GM12878 (cell line): Measurements from ENCODE around the gene NSMCE1. TPM values are rescaled to one million over a fixed set of nuclear protein-coding genes. Genes with fewer than 3 reads are reported as not detected.

Experiments
- ATAC-seq: fragments of 200-7000 bp; cut with Tn5 transposase; 3 replicates; pipeline ENCODE4 v1.9.1; 2020; ENCODE audit warnings: mild to moderate bottlenecking, moderate library complexity
- BruUV-seq: library from RNA; stranded (reverse); fragments of 400-500 nt; replicated peaks from 2 replicates; lab custom pipeline; 2021; lab: Mats Ljungman, UMichigan
- CTCF ChIA-PET: fragments of 300-600 bp; sonication (Branson Sonifier 250); formaldehyde crosslinking; extraction: SDS; loops from one replicate; lab custom pipeline; 2021; ENCODE audit warnings: inconsistent platforms; lab: Yijun Ruan, JAX
- POLR2A ChIA-PET: fragments of 350-600 bp; formaldehyde crosslinking; extraction: SDS; loops from one replicate; lab custom pipeline; 2021; ENCODE audit warnings: inconsistent platforms; lab: Charles Lee
- RAD21 ChIA-PET: fragments of 300-600 bp; sonication (Branson Sonifier 250); formaldehyde crosslinking; loops from one replicate; lab custom pipeline; 2023; ENCODE audit warnings: antibody characterized with exemption; ENCODE audit not compliant: unreplicated experiment; lab: Charles Lee
- SMC1A ChIA-PET: fragments of 300-600 bp; sonication (Branson Sonifier 250); formaldehyde crosslinking; loops from one replicate; lab custom pipeline; 2023; ENCODE audit not compliant: unreplicated experiment, uncharacterized antibody; lab: Charles Lee
- DNase-seq: peaks from one replicate; pipeline ENCODE4 v3.0.0-alpha.2; 2011; ENCODE audit warnings: low read depth, low spot score
- FAIRE-seq: peaks from 3 replicates; lab custom pipeline; 2011; peaks lifted over from hg19 to GRCh38; lab: Jason Lieb, UNC
- H2AFZ ChIP-seq: 2 replicates; pipeline ENCODE4 v1.6.0; 2011; ENCODE audit warnings: low read depth, low read length, control low read depth; ENCODE audit not compliant: control insufficient read depth
- H3K27ac ChIP-seq: 2 replicates; pipeline ENCODE4 v1.5.1; 2011; ENCODE audit warnings: control low read depth; ENCODE audit not compliant: control insufficient read depth, insufficient read depth
- H3K27me3 ChIP-seq, 2 experiments: replicated peaks in 1 of 2; 2 replicates each; pipeline versions ENCODE4 v1.6.0 to v1.6.1; 2011; ENCODE audit warnings: low read length in 1 of 2; ENCODE audit not compliant: control insufficient read depth in 2 of 2, insufficient read depth in 2 of 2
- H3K36me3 ChIP-seq, 2 experiments: 2 replicates each; pipeline ENCODE4 v1.5.1; 2011; ENCODE audit warnings: low read length in 1 of 2; ENCODE audit not compliant: control insufficient read depth in 2 of 2, insufficient read depth in 2 of 2
- H3K4me1 ChIP-seq: 2 replicates; pipeline ENCODE4 v1.6.1; 2011; ENCODE audit warnings: mild to moderate bottlenecking, low read length, moderate library complexity, mixed read lengths; ENCODE audit not compliant: control insufficient read depth, insufficient read depth
- H3K4me2 ChIP-seq: 2 replicates; pipeline ENCODE4 v1.6.0; 2011; ENCODE audit warnings: control low read depth; ENCODE audit not compliant: control insufficient read depth, insufficient read depth
- H3K4me3 ChIP-seq: fragments of 200-600 bp; sonication (generic); 2 replicates; pipeline ENCODE4 v1.5.1; 2016
- H3K79me2 ChIP-seq: 2 replicates; pipeline ENCODE4 v1.6.0; 2011; ENCODE audit warnings: low read length; ENCODE audit not compliant: control insufficient read depth, insufficient read depth
- H3K9ac ChIP-seq: 2 replicates; pipeline ENCODE4 v1.8.0; 2011; ENCODE audit warnings: low read length, control low read depth, mixed read lengths; ENCODE audit not compliant: control insufficient read depth, insufficient read depth
- H3K9me3 ChIP-seq: replicated peaks from 3 replicates; pipeline ENCODE4 v1.5.1; 2011; ENCODE audit warnings: mild to moderate bottlenecking, low read length; ENCODE audit not compliant: control insufficient read depth, insufficient read depth
- H4K20me1 ChIP-seq: 2 replicates; pipeline ENCODE4 v1.6.0; 2011; ENCODE audit not compliant: control insufficient read depth, insufficient read depth
- ATF2 ChIP-seq: IDR thresholded peaks from 2 replicates; pipeline ENCODE4 v1.6.1; 2012; ENCODE audit warnings: low read length, inconsistent platforms
- BCL11A ChIP-seq: IDR thresholded peaks from 2 replicates; pipeline ENCODE4 v1.6.1; 2011; ENCODE audit warnings: low read depth, low read length
- BCL3 ChIP-seq: IDR thresholded peaks from 2 replicates; pipeline ENCODE4 v1.6.1; 2011; ENCODE audit warnings: borderline replicate concordance, low read depth, mild to moderate bottlenecking, moderate library complexity, low read length; ENCODE audit not compliant: insufficient read depth, poor library complexity, severe bottlenecking
- CEBPB ChIP-seq, 2 experiments: fragments of 150-350 bp in 1 of 2; IDR thresholded peaks; 2 replicates each; pipeline ENCODE4 v1.6.1; 2012 to 2014; ENCODE audit warnings: low read depth in 2 of 2, low read length in 2 of 2, borderline replicate concordance in 1 of 2, inconsistent platforms in 1 of 2
- CTCF ChIP-seq, 3 experiments: IDR thresholded peaks in 2 of 3; conservative IDR thresholded peaks in 1 of 3; 2 replicates each; pipeline ENCODE4 v1.5.1; 2011; ENCODE audit warnings: low read depth in 3 of 3, low read length in 3 of 3, mild to moderate bottlenecking in 3 of 3, control low read depth in 2 of 3, moderate library complexity in 2 of 3, inconsistent platforms in 1 of 3, mixed read lengths in 1 of 3; ENCODE audit not compliant: control insufficient read depth in 2 of 3, insufficient read depth in 1 of 3; ENCODE audit errors: extremely low read depth in 1 of 3
- ETV6 ChIP-seq, 2 experiments: fragments of 450-650 bp in 1 of 2; IDR thresholded peaks in 1 of 2; conservative IDR thresholded peaks in 1 of 2; 2 replicates each; pipeline ENCODE4 v1.6.1; 2014; ENCODE audit warnings: antibody characterized with exemption in 1 of 2, borderline replicate concordance in 1 of 2, low read depth in 1 of 2, mild to moderate bottlenecking in 1 of 2, moderate library complexity in 1 of 2
- FOXK2 ChIP-seq: fragments of 450-650 bp; IDR thresholded peaks from 2 replicates; pipeline ENCODE4 v1.6.1; 2017; ENCODE audit warnings: mild to moderate bottlenecking, moderate library complexity
- JUND ChIP-seq: IDR thresholded peaks from 2 replicates; pipeline ENCODE4 v1.6.1; 2012; ENCODE audit warnings: low read depth, mild to moderate bottlenecking, low read length, improper control_type of control experiment, moderate library complexity
- MEF2A ChIP-seq: IDR thresholded peaks from 2 replicates; pipeline ENCODE4 v1.6.1; 2011; ENCODE audit warnings: low read depth, mild to moderate bottlenecking, low read length, moderate library complexity; ENCODE audit not compliant: insufficient read depth
- NFIC ChIP-seq: IDR thresholded peaks from 2 replicates; pipeline ENCODE4 v1.6.1; 2012; ENCODE audit warnings: low read depth, mild to moderate bottlenecking, inconsistent platforms, low read length, moderate library complexity
- NKRF ChIP-seq: fragments of 450-650 bp; conservative IDR thresholded peaks from 2 replicates; pipeline ENCODE4 v1.6.1; 2017; ENCODE audit warnings: mild to moderate bottlenecking, moderate library complexity
- NR2C1 ChIP-seq: fragments of 450-650 bp; IDR thresholded peaks from 2 replicates; pipeline ENCODE4 v1.6.1; 2017; ENCODE audit warnings: antibody characterized with exemption, mild to moderate bottlenecking, moderate library complexity
- POU2F2 ChIP-seq: IDR thresholded peaks from 3 replicates; pipeline ENCODE4 v1.6.1; 2011; ENCODE audit warnings: low read depth, mild to moderate bottlenecking, low read length, borderline replicate concordance
- RUNX3 ChIP-seq: IDR thresholded peaks from 2 replicates; pipeline ENCODE4 v1.6.1; 2012; ENCODE audit warnings: low read length, inconsistent platforms
- SPI1 ChIP-seq: IDR thresholded peaks from 2 replicates; pipeline ENCODE4 v1.6.1; 2011; ENCODE audit warnings: low read depth, mild to moderate bottlenecking, low read length, moderate library complexity, borderline replicate concordance; ENCODE audit not compliant: insufficient read depth
- WGBS: methylation state at CpG from one replicate; pipeline ENCODE4 v1.1.6; 2016; ENCODE audit warnings: low lambda C conversion rate; ENCODE audit not compliant: insufficient replicate concordance, insufficient coverage; ENCODE audit errors: missing lambda C conversion rate; 5-methylcytosine and 5-hydroxymethylcytosine counted together
- in situ Hi-C: fragments of 300-500 bp; cut with MboI; formaldehyde crosslinking; loops from 9 replicates; pipeline ENCODE4 v1.14.3; 2018; ENCODE audit warnings: mixed read lengths
- intact Hi-C: fragments of 100-400 bp; cut with micrococcal nuclease; formaldehyde crosslinking; loops from one replicate; pipeline ENCODE4 v1.14.2; 2022; ENCODE audit not compliant: unreplicated experiment
- polyA plus RNA-seq, 11 experiments: library from polyadenylated mRNA; depleted of rRNA in 4 of 11; unstranded in 6 of 11; stranded (reverse) in 5 of 11; fragments of >200 nt; fragmentation: Nextera tagmentation in 4 of 11; fragmentation: Illumina TruSeq in 1 of 11; extraction: Ambion mirVana in 4 of 11; extraction: Trizol in 1 of 11; gene quantifications; 1 replicate in 1 of 11; 2 replicates in 10 of 11; pipeline versions ENCODE4 v1.2.1 to v1.2.3, GENCODE V29; 2011 to 2016; ENCODE audit warnings: inconsistent platforms in 2 of 11, missing spikeins in 2 of 11, low read depth in 1 of 11
- total RNA-seq, 4 experiments: library from RNA; depleted of rRNA in 3 of 4; stranded (reverse); fragments of >200 nt in 3 of 4; fragmentation: Illumina TruSeq in 1 of 4; extraction: Trizol in 1 of 4; gene quantifications; 2 replicates each; pipeline versions ENCODE4 v1.2.1 to v1.2.3, GENCODE V29; 2013 to 2021

The NSMCE1 gene
- total and polyA plus RNA-seq, 10 of the 15 experiments (the other 5 are each of a cell fraction or from before 2014, with no cell fraction given): 54.0 to 214 (median 71.4) TPM

GRCh38 chr16:27301236-27301861 is 32.8 kb upstream of the NSMCE1 start:
- Histone ChIP-seq H3K4me2 (no peak overlapping the region; the same call in 1 of the 2 replicates), H3K27me3 (no peaks in the 10 kb centered on the region), H3K9me3 (no peaks in the 10 kb centered on the region), H3K4me1 (peaks cover 25% of the 10 kb centered on the region), H3K9ac (no peak overlapping the region), H3K79me2 (no peaks in the 10 kb centered on the region), H3K36me3 (no peaks in the 10 kb centered on the region), H4K20me1 (no peaks in the 10 kb centered on the region), H2AFZ (no peak overlapping the region), H3K4me3 (no peak overlapping the region), H3K27ac (no peak overlapping the region)
- 0% methylated on average over 3 of the region's 3 CpGs for WGBS
- RAD21 ChIA-PET: interaction anchor here (1.1 to 1.5 kb wide), 3 partner anchors 64 to 66 kb away, joined by 3 to 4 read pairs (median 4); no protein-coding TSS in a partner anchor
- DNase-seq: no peak
- CTCF ChIA-PET: interaction anchor here (0.9 to 1.3 kb wide), 3 partner anchors 15 to 123 kb away, joined by 3 to 5 read pairs (median 5); no protein-coding TSS in a partner anchor
- SMC1A ChIA-PET: interaction anchor here (0.8 to 1.0 kb wide), 4 partner anchors 9 to 96 kb away, joined by 3 to 5 read pairs (median 4); no protein-coding TSS in a partner anchor
- FAIRE-seq: no peak
- POLR2A ChIA-PET: no interaction called here
- ATAC-seq: peak; percentile 87
- intact Hi-C loops: no loop called here
- BruUV-seq: no TSS peak
- in situ Hi-C loops: no loop called here
- TF ChIP-seq ETV6 (conservative IDR thresholded peaks at IDR 0.05 in 1 of 2, IDR thresholded peaks at IDR 0.05 in 1 of 2; ENCODE audit: borderline replicate concordance in 1 of 2, low read depth in 1 of 2): peak in 1 of 2 experiments; percentile 67; a peak in 1 of 4 replicates
- TF ChIP-seq CEBPB (IDR thresholded peaks at IDR 0.05; ENCODE audit: borderline replicate concordance in 1 of 2, low read depth in 2 of 2, low read length in 2 of 2): 0 out of 4 replicates have a peak, but pooled peaks of 1 of the 2 experiments have one; percentile 46
- peak; percentile 75 for TF ChIP-seq BCL11A
- TF ChIP-seq JUND: no peak
- peak; percentile 45; the same call in 1 of the 2 replicates for TF ChIP-seq FOXK2
- no peak for TF ChIP-seq NKRF
- TF ChIP-seq NR2C1: no peak
- TF ChIP-seq NFIC: peak; percentile 90
- 0 out of 3 replicates have a peak, but pooled peaks have one; percentile 32 for TF ChIP-seq POU2F2
- peak; percentile 99 for TF ChIP-seq RUNX3
- TF ChIP-seq BCL3: peak; percentile 21
- no peak for TF ChIP-seq SPI1
- TF ChIP-seq CTCF (IDR thresholded peaks at IDR 0.05 in 2 of 3, conservative IDR thresholded peaks at IDR 0.05 in 1 of 3; ENCODE audit: control insufficient read depth in 2 of 3, extremely low read depth in 1 of 3, insufficient read depth in 1 of 3, low read depth in 3 of 3, low read length in 3 of 3): no peak
- TF ChIP-seq MEF2A: peak; percentile 97
- TF ChIP-seq ATF2: peak; percentile 82
